HFF-Myc (cell line): ENCODE results near the gene REPS2.
A peak's percentile ranks its signal among the peaks of the same experiment; 100 is the strongest.

Source experiments
- DNase-seq: peaks from one replicate; pipeline ENCODE4 v3.0.0-alpha.2; 2011; ENCODE audit warnings: low read depth; ENCODE audit errors: extremely low read depth
- H3K4me3 ChIP-seq: replicated peaks from 2 replicates; pipeline ENCODE4 v1.5.1; 2011; ENCODE audit warnings: low read depth, mild to moderate bottlenecking, control low read depth, low read length
- TF ChIP-seq, protein P1 (sequence below): IDR thresholded peaks from 2 replicates; pipeline ENCODE4 v1.5.1; 2012; ENCODE audit warnings: mild to moderate bottlenecking, low read depth, low read length, control low read depth; ENCODE audit errors: missing control alignments

The REPS2 gene

DNA sequence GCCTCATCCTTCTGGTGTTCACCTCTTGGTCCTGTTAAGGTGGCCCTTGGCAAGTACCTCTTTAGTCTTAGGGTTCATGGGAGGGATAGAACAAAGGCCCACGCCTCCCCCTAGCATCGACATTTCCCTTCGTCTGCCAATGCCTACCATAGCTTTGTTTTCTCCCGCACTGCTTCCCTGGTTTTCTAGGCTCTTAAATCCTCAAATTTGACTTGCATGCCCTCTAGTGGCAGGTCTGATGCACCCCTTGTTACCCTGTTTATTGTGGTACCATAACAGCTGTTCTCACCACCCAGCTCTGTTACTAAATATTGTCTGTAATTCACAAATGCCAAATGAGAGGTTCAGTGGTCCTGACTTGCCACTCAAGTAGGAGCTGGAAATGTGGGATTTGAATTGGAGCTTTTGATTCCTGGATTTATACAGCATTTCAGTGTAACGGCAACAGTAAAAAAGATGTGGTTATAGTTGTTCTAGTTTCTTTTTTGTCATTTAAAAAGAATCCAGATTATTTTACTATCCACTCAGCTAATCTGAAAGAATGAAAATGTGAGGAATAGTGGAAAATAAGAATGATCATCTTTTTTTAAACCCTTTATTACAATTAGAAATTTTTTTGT, 100.1 kb downstream of the REPS2 start:
- TF ChIP-seq, protein P1, sequence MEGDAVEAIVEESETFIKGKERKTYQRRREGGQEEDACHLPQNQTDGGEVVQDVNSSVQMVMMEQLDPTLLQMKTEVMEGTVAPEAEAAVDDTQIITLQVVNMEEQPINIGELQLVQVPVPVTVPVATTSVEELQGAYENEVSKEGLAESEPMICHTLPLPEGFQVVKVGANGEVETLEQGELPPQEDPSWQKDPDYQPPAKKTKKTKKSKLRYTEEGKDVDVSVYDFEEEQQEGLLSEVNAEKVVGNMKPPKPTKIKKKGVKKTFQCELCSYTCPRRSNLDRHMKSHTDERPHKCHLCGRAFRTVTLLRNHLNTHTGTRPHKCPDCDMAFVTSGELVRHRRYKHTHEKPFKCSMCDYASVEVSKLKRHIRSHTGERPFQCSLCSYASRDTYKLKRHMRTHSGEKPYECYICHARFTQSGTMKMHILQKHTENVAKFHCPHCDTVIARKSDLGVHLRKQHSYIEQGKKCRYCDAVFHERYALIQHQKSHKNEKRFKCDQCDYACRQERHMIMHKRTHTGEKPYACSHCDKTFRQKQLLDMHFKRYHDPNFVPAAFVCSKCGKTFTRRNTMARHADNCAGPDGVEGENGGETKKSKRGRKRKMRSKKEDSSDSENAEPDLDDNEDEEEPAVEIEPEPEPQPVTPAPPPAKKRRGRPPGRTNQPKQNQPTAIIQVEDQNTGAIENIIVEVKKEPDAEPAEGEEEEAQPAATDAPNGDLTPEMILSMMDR = peak; percentile 67
- H3K4me3 ChIP-seq = no peak overlapping the region
- no peak for DNase-seq

DNA sequence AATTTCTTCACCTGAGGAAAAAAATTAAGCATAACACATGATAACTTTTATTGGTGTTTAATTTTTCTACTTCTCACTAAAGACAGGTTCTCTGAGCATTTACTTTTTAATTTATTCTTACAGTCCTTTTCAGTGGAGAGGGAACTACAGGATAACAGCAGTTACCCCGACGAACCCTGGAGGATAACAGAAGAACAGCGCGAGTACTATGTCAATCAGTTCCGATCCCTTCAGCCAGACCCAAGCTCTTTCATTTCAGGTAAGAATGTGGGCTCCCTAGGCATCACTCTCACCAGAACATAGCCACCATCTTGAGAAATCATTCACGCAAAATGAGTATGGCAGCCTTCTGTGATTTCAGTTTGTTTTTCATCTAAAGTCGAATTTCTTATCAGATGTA, 100.8 kb downstream of the REPS2 start:
- TF ChIP-seq, protein P1 = no peak
- H3K4me3 ChIP-seq = no peak overlapping the region
- DNase-seq = no peak

DNA sequence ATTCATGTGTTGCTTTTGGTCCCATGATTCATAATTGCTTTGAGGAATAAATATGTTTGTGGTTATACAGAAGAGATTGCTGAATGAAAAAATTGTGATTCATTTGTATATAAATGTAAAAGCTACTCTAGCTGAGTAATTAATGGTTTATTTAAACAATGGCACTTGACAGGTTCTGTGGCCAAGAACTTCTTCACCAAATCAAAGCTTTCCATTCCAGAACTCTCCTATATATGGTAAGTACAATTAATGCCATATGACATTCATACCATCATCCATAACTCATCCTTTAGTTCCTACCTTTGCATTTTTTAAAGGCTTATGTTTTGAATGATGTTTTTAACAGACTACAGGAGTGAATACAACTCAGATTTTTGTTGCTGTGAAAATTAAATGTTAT, 105.8 kb downstream of the REPS2 start:
- TF ChIP-seq, protein P1 = no peak
- no peak overlapping the region for H3K4me3 ChIP-seq
- no peak for DNase-seq

DNA sequence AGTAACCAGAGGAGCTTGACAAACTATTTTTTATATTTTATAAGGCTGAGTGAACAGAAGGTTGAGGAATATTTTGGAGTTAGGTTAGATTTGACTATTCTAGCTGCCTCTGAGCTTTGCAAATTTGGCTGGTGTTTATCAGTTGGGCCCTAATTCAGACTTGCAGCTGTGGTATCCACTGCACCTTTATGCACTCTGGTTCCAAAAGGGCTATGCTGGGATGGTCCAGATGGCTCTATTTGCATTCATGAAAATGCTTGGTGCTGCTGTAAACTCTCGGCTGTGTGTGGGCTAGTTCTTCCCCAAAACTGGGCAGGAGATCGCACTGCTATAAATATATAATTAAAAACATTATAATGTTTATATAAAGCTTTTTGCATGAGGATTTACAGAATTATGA, 106.3 kb downstream of the REPS2 start:
- no peak for DNase-seq
- TF ChIP-seq, protein P1 = no peak
- no peak overlapping the region for H3K4me3 ChIP-seq

GRCh38 chrX:17053502-17053901, 107.0 kb downstream of the REPS2 start:
- no peak overlapping the region for H3K4me3 ChIP-seq
- DNase-seq = no peak
- TF ChIP-seq, protein P1 = no peak

- TF ChIP-seq, protein P1 = no peak
- H3K4me3 ChIP-seq = no peak overlapping the region
- DNase-seq = no peak
These were observed 110.6 kb downstream of the REPS2 start for GRCh38 chrX:17056868-17057608.
